ENCODE results near the gene CDHR3. TPM values are rescaled to one million over a fixed set of nuclear protein-coding genes. Genes with fewer than 3 reads are reported as not detected.

The CDHR3 gene
- total RNA-seq, 1 donor from 2014 or later = 2.3 TPM

- Mint-ChIP-seq H3K4me1 (ENCODE audit: unreplicated experiment) (no peaks in the 10 kb centered on the region), H3K27ac (ENCODE audit: unreplicated experiment) (no peak overlapping the region), H3K36me3 (ENCODE audit: unreplicated experiment) (no peaks in the 10 kb centered on the region), H3K9me3 (ENCODE audit: unreplicated experiment) (no peaks in the 10 kb centered on the region), H3K4me3 (ENCODE audit: unreplicated experiment) (no peak overlapping the region), H3K27me3 (ENCODE audit: unreplicated experiment) (peaks cover 10% of the 10 kb centered on the region)
- DNase-seq (ENCODE audit: extremely low spot score, unreplicated experiment) = no peak
- no peak for TF ChIP-seq CTCF (IDR thresholded peaks at IDR 0.05)
Observed at GRCh38 chr7:106071999-106072714, 109.1 kb downstream of the CDHR3 start.

- no peak for DNase-seq (ENCODE audit: extremely low spot score, unreplicated experiment)
- Mint-ChIP-seq H3K27me3 (ENCODE audit: unreplicated experiment) (peaks cover 13% of the 10 kb centered on the region), H3K27ac (ENCODE audit: unreplicated experiment) (no peak overlapping the region), H3K4me3 (ENCODE audit: unreplicated experiment) (no peak overlapping the region), H3K9me3 (ENCODE audit: unreplicated experiment) (no peaks in the 10 kb centered on the region), H3K36me3 (ENCODE audit: unreplicated experiment) (no peaks in the 10 kb centered on the region), H3K4me1 (ENCODE audit: unreplicated experiment) (no peaks in the 10 kb centered on the region)
- TF ChIP-seq CTCF (IDR thresholded peaks at IDR 0.05) = no peak
Observed at GRCh38 chr7:106072715-106073091, 109.6 kb downstream of the CDHR3 start.

- no peaks in the 10 kb centered on the region for H3K36me3 Mint-ChIP-seq (ENCODE audit: unreplicated experiment)
- DNase-seq (ENCODE audit: extremely low spot score, unreplicated experiment) = no peak
- no peak overlapping the region for H3K27ac Mint-ChIP-seq (ENCODE audit: unreplicated experiment)
- no peaks in the 10 kb centered on the region for H3K9me3 Mint-ChIP-seq (ENCODE audit: unreplicated experiment)
- no peak for TF ChIP-seq CTCF (IDR thresholded peaks at IDR 0.05)
- H3K4me1 Mint-ChIP-seq (ENCODE audit: unreplicated experiment) = no peaks in the 10 kb centered on the region
- H3K27me3 Mint-ChIP-seq (ENCODE audit: unreplicated experiment) = peaks cover 13% of the 10 kb centered on the region
- no peak overlapping the region for H3K4me3 Mint-ChIP-seq (ENCODE audit: unreplicated experiment)
Observed at GRCh38 chr7:106073701-106074100, 110.6 kb downstream of the CDHR3 start.

- Mint-ChIP-seq H3K4me3 (ENCODE audit: unreplicated experiment) (no peak overlapping the region), H3K9me3 (ENCODE audit: unreplicated experiment) (no peaks in the 10 kb centered on the region), H3K27me3 (ENCODE audit: unreplicated experiment) (peaks cover 13% of the 10 kb centered on the region), H3K36me3 (ENCODE audit: unreplicated experiment) (no peaks in the 10 kb centered on the region), H3K27ac (ENCODE audit: unreplicated experiment) (no peak overlapping the region), H3K4me1 (ENCODE audit: unreplicated experiment) (no peaks in the 10 kb centered on the region)
- no peak for TF ChIP-seq CTCF (IDR thresholded peaks at IDR 0.05)
- no peak for DNase-seq (ENCODE audit: extremely low spot score, unreplicated experiment)
Observed at GRCh38 chr7:106074257-106074656, 111.2 kb downstream of the CDHR3 start.

- Mint-ChIP-seq H3K9me3 (ENCODE audit: unreplicated experiment) (no peaks in the 10 kb centered on the region), H3K4me3 (ENCODE audit: unreplicated experiment) (no peak overlapping the region), H3K4me1 (ENCODE audit: unreplicated experiment) (no peaks in the 10 kb centered on the region), H3K36me3 (ENCODE audit: unreplicated experiment) (no peaks in the 10 kb centered on the region), H3K27ac (ENCODE audit: unreplicated experiment) (no peak overlapping the region), H3K27me3 (ENCODE audit: unreplicated experiment) (peaks cover 13% of the 10 kb centered on the region)
- no peak for TF ChIP-seq CTCF (IDR thresholded peaks at IDR 0.05)
- DNase-seq (ENCODE audit: extremely low spot score, unreplicated experiment) = no peak
Observed at GRCh38 chr7:106075937-106076336, 112.9 kb downstream of the CDHR3 start.
